IPS-18a (cell line): ENCODE data around the gene ANP32B.
"Not testable (repeated sequence)": the region's sequence is repeated elsewhere in the genome, so short reads cannot be mapped to it uniquely, and the experiment has no call there.

Source experiments
- H3K27ac ChIP-seq: one replicate; pipeline ENCODE4 v1.5.1; 2013; ENCODE audit warnings: low read length
- H3K27me3 ChIP-seq: one replicate; pipeline ENCODE4 v1.6.1; 2013; ENCODE audit warnings: mild to moderate bottlenecking, low read length; ENCODE audit not compliant: control insufficient read depth, insufficient read depth
- H3K36me3 ChIP-seq: one replicate; pipeline ENCODE4 v1.6.1; 2013; ENCODE audit warnings: low read depth, low read length; ENCODE audit not compliant: control insufficient read depth
- H3K4me1 ChIP-seq: one replicate; pipeline ENCODE4 v1.6.1; 2013; ENCODE audit warnings: low read depth, low read length; ENCODE audit not compliant: control insufficient read depth
- H3K4me3 ChIP-seq: one replicate; pipeline ENCODE4 v1.5.1; 2013; ENCODE audit warnings: low read length
- H3K9ac ChIP-seq: one replicate; pipeline ENCODE4 v1.6.1; 2013; ENCODE audit warnings: mild to moderate bottlenecking, low read length, moderate library complexity
- H3K9me3 ChIP-seq: one replicate; pipeline ENCODE4 v1.6.1; 2013; ENCODE audit warnings: low read depth, low read length; ENCODE audit not compliant: control insufficient read depth

ANP32B gene

GRCh38 chr9:98019869-98020268, 36.7 kb downstream of the ANP32B start:
- H3K9ac ChIP-seq, H3K9me3 ChIP-seq, H3K4me3 ChIP-seq, H3K27me3 ChIP-seq, H3K4me1 ChIP-seq, H3K27ac ChIP-seq: not testable (repeated sequence)
- H3K36me3 ChIP-seq: peaks cover 15% of the 10 kb centered on the region

GRCh38 chr9:98020476-98021145, 37.5 kb downstream of the ANP32B start:
- no peaks in the 10 kb centered on the region for H3K27me3 ChIP-seq
- H3K9ac ChIP-seq: no peak overlapping the region
- peaks cover 8% of the 10 kb centered on the region for H3K36me3 ChIP-seq
- no peaks in the 10 kb centered on the region for H3K9me3 ChIP-seq
- H3K27ac ChIP-seq: no peak overlapping the region
- H3K4me1 ChIP-seq: no peaks in the 10 kb centered on the region
- H3K4me3 ChIP-seq: no peak overlapping the region

GRCh38 chr9:98021306-98022040, 38.3 kb downstream of the ANP32B start:
- Histone ChIP-seq H3K27me3 (no peaks in the 10 kb centered on the region), H3K36me3 (peaks cover under 1% of the 10 kb centered on the region), H3K9me3 (no peaks in the 10 kb centered on the region), H3K4me1 (no peaks in the 10 kb centered on the region), H3K27ac (no peak overlapping the region), H3K4me3 (no peak overlapping the region), H3K9ac (no peak overlapping the region)

GRCh38 chr9:98022447-98022846, 39.3 kb downstream of the ANP32B start:
- Histone ChIP-seq H3K4me1 (no peaks in the 10 kb centered on the region), H3K9ac (no peak overlapping the region), H3K27me3 (no peaks in the 10 kb centered on the region), H3K27ac (no peak overlapping the region), H3K9me3 (no peaks in the 10 kb centered on the region), H3K4me3 (no peak overlapping the region), H3K36me3 (no peaks in the 10 kb centered on the region)

- H3K9ac ChIP-seq: no peak overlapping the region
- H3K4me1 ChIP-seq: no peaks in the 10 kb centered on the region
These were observed 41.6 kb downstream of the ANP32B start for GRCh38 chr9:98024702-98025101.

GRCh38 chr9:98031169-98031568, 48.0 kb downstream of the ANP32B start:
- peaks cover 18% of the 10 kb centered on the region for H3K27me3 ChIP-seq
- no peaks in the 10 kb centered on the region for H3K9me3 ChIP-seq
- no peak overlapping the region for H3K4me3 ChIP-seq
- H3K36me3 ChIP-seq: no peaks in the 10 kb centered on the region
- H3K27ac ChIP-seq: no peak overlapping the region
- no peaks in the 10 kb centered on the region for H3K4me1 ChIP-seq
- H3K9ac ChIP-seq: no peak overlapping the region

More at GRCh38 chr9:98024702-98025101, 41.6 kb downstream of the ANP32B start:
- Histone ChIP-seq H3K4me3 (no peak overlapping the region), H3K27me3 (no peaks in the 10 kb centered on the region), H3K9me3 (no peaks in the 10 kb centered on the region), H3K27ac (no peak overlapping the region), H3K36me3 (no peaks in the 10 kb centered on the region)

GRCh38 chr9:98031935-98032334, 48.8 kb downstream of the ANP32B start:
- no peak overlapping the region for H3K4me3 ChIP-seq
- no peaks in the 10 kb centered on the region for H3K9me3 ChIP-seq
- no peak overlapping the region for H3K27ac ChIP-seq
- peaks cover 18% of the 10 kb centered on the region for H3K27me3 ChIP-seq
- no peaks in the 10 kb centered on the region for H3K4me1 ChIP-seq
- H3K9ac ChIP-seq: no peak overlapping the region
- no peaks in the 10 kb centered on the region for H3K36me3 ChIP-seq

- H3K36me3 ChIP-seq: no peaks in the 10 kb centered on the region
- H3K9ac ChIP-seq: no peak overlapping the region
- H3K27ac ChIP-seq: no peak overlapping the region
- no peaks in the 10 kb centered on the region for H3K9me3 ChIP-seq
- H3K4me1 ChIP-seq: no peaks in the 10 kb centered on the region
- H3K4me3 ChIP-seq: no peak overlapping the region
- peaks cover 18% of the 10 kb centered on the region for H3K27me3 ChIP-seq
These were observed 51.7 kb downstream of the ANP32B start for GRCh38 chr9:98034593-98035546.

GRCh38 chr9:98037357-98037756, 54.2 kb downstream of the ANP32B start:
- Histone ChIP-seq H3K9me3 (no peaks in the 10 kb centered on the region), H3K4me1 (no peaks in the 10 kb centered on the region), H3K36me3 (no peaks in the 10 kb centered on the region), H3K9ac (no peak overlapping the region), H3K27ac (no peak overlapping the region), H3K27me3 (peaks cover 18% of the 10 kb centered on the region), H3K4me3 (no peak overlapping the region)

GRCh38 chr9:98038958-98039357, 55.8 kb downstream of the ANP32B start:
- Histone ChIP-seq H3K4me3 (no peak overlapping the region), H3K36me3 (no peaks in the 10 kb centered on the region), H3K27me3 (peaks cover 16% of the 10 kb centered on the region), H3K27ac (no peak overlapping the region), H3K9ac (no peak overlapping the region), H3K9me3 (no peaks in the 10 kb centered on the region), H3K4me1 (no peaks in the 10 kb centered on the region)

GRCh38 chr9:98039607-98040017, 56.5 kb downstream of the ANP32B start:
- H3K4me3 ChIP-seq: no peak overlapping the region
- H3K36me3 ChIP-seq: no peaks in the 10 kb centered on the region
- H3K9me3 ChIP-seq: no peaks in the 10 kb centered on the region
- H3K27ac ChIP-seq: no peak overlapping the region
- H3K4me1 ChIP-seq: no peaks in the 10 kb centered on the region
- H3K9ac ChIP-seq: no peak overlapping the region
- H3K27me3 ChIP-seq: peaks cover 10% of the 10 kb centered on the region
